Activated T-cell treated with anti-CD3 and anti-CD28 coated beads, Interleukin-2, amount 50 U/mL, for 24 hours (primary cell): ENCODE data around the gene DNAH1.
"Not testable (repeated sequence)": the region's sequence is repeated elsewhere in the genome, so short reads cannot be mapped to it uniquely, and the experiment has no call there.

Experiments used
- DNase-seq: peaks from one replicate; pipeline ENCODE4 v3.0.0-alpha.2; 2020
- H3K27ac Mint-ChIP-seq: 2 replicates; pipeline ENCODE4 v1.8.0; 2020; ENCODE audit warnings: mild to moderate bottlenecking, mixed read lengths
- H3K27me3 Mint-ChIP-seq: 2 replicates; pipeline ENCODE4 v1.8.0; 2020; ENCODE audit warnings: mixed read lengths
- H3K36me3 Mint-ChIP-seq: 2 replicates; pipeline ENCODE4 v1.8.0; 2020; ENCODE audit warnings: low read depth, mixed read lengths
- H3K4me1 Mint-ChIP-seq: 2 replicates; pipeline ENCODE4 v1.8.0; 2020; ENCODE audit warnings: low read depth, mixed read lengths
- H3K4me3 Mint-ChIP-seq: 2 replicates; pipeline ENCODE4 v1.8.0; 2020; ENCODE audit warnings: mild to moderate bottlenecking, moderate library complexity, mixed read lengths
- H3K9me3 Mint-ChIP-seq: 2 replicates; pipeline ENCODE4 v1.8.0; 2020; ENCODE audit warnings: mixed read lengths

DNAH1 gene

DNA sequence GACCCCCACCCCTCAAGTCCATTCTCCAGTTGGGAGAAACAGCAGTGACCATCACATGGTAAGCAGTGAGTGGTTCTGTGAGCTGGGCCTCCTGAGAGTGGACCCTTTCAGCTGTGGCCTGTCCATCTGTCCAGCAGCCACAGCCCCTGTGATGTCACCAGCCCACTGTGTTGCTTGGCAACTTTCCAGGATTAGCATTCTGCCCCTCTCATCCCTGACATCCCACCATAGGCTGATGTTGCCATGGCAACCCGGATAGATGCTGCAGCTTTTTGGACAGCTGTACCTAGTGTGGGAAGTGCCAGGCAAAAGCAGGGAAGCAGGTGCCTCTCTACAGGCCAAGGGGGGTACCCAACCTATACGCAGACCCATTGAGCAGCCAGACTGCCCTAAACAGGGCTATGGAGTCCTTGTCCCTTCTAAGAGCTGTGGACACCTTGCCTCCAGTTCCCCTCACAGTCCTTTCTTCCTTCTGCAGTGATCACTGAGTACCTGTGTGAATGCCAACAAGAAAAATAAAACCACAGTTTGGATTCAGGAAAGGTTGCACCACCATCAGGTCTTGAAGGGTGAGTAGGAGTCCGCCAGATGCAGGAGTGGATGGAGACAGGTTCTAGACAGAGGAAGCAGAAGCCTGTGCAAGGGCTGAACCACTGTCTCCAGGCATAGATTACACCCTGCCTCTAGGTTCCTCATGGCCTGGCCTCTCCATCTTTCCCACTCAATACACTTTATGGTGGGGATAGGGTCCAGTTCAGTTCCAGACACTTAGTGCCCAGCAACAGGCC, at the start of gene DNAH1:
Gene DNAH1, plus strand, starts transcription at position 343 of the 788 bp plus-strand sequence. CDS start 6,124 bp downstream, outside the sequence.
- Mint-ChIP-seq H3K9me3 (no peaks in the 10 kb centered on the region), H3K27me3 (no peaks in the 10 kb centered on the region), H3K4me3 (peak within 1 kb of the TSS; percentile 62), H3K4me1 (peaks cover 34% of the 10 kb centered on the region), H3K36me3 (no peaks in the 10 kb centered on the region), H3K27ac (peak within 1 kb of the TSS; percentile 11)
- no peak for DNase-seq

DNA sequence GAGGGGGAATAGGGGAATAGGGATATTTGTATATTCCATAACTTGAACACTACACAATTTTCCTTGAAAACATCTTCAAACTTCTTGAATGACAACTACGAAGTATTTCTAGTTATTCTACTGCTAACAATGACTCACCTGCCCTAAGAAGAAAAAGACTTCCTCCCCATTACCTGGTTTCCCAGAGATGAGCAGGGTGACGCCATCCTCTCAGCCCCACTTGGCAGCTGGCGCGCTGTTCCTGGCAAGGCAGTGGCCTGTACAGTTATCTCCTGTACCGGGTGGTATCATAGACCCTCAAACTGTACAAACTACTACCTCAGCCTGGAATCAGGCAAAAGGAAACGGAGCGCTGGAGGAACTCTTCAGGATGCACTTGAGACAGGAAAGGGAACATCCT, 48.1 kb upstream of the DNAH1 start:
- H3K36me3 Mint-ChIP-seq: peaks cover 97% of the 10 kb centered on the region
- peak; percentile 67 for DNase-seq
- H3K27me3 Mint-ChIP-seq: no peaks in the 10 kb centered on the region
- peak overlapping the region; percentile 48 for H3K4me3 Mint-ChIP-seq
- H3K9me3 Mint-ChIP-seq: no peaks in the 10 kb centered on the region
- H3K27ac Mint-ChIP-seq: peak overlapping the region; percentile 97
- peaks cover 89% of the 10 kb centered on the region for H3K4me1 Mint-ChIP-seq

DNA sequence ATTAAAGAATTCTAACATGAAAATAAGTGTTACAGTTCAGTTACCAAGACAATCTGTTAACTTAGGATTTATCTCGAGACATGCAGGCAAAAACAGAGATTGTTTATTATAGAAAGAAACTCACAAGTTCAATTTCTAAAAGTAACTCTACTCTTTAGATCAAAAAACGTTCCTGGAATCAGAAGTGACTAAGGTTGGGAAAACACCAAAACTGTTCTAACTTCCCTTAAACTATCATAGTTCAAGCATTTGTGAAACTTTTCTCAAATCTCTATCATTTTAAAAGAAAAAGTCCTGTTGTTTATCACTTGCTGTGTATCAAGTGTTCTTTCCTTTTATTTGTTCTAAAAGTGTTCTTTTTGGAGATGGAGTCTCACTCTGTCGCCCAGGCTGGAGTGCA, 46.3 kb upstream of the DNAH1 start:
- Mint-ChIP-seq H3K4me3 (peak overlapping the region; percentile 74), H3K27ac (peak overlapping the region; percentile 97), H3K9me3 (no peaks in the 10 kb centered on the region), H3K27me3 (no peaks in the 10 kb centered on the region), H3K36me3 (peaks cover 97% of the 10 kb centered on the region), H3K4me1 (peaks cover 90% of the 10 kb centered on the region)
- DNase-seq: no peak

DNA sequence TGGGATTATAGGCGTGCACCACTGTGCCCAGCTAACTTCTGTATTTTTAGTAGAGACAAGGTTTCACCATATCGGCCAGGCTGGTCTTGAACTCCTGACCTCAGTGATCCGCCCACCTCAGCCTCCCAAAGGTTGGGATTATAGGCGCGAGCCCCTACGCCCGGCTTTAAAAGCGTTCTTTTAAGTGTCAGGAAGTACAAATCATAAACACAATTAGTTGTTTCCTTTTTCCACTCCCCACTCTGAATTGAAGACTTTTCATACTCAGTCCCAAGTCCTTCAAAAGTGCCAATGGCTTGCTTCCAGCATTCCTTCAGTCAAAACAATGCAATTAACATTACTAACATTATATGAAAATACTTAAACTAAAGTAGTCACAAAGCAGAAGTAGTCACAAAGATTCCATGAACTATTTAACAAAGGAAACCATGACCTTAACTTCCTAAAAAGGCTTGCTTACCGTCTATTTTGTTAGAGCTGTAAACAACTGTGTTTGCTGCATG, 45.8 kb upstream of the DNAH1 start:
- Mint-ChIP-seq H3K27ac (peak overlapping the region; percentile 97), H3K4me3 (peak overlapping the region; percentile 74), H3K27me3 (no peaks in the 10 kb centered on the region), H3K36me3 (peaks cover 97% of the 10 kb centered on the region), H3K4me1 (peaks cover 89% of the 10 kb centered on the region), H3K9me3 (no peaks in the 10 kb centered on the region)
- DNase-seq: no peak

DNA sequence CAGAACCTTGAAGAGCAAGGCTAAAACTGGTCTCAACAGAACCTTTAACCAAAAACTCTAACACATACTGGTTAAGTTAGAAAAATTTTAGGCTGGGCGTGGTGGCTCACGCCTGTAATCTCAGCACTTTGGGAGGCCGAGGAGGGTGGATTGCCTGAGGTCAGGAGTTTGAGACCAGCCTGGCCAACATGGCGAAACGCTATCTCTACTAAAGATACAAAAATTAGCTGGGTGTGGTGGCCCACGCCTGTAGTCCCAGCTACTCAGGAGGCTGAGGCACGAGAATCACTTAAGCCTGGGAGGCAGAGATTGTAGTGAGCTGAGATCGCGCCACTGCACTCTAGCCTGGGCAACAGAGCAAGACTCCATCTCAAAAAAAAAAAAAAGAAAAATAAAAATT, 43.9 kb upstream of the DNAH1 start:
- peaks cover 99% of the 10 kb centered on the region for H3K36me3 Mint-ChIP-seq
- DNase-seq: peak; percentile 26
- peak overlapping the region; percentile 97 for H3K27ac Mint-ChIP-seq
- H3K9me3 Mint-ChIP-seq, H3K27me3 Mint-ChIP-seq: not testable (repeated sequence)
- H3K4me3 Mint-ChIP-seq: peak overlapping the region; percentile 74
- H3K4me1 Mint-ChIP-seq: peaks cover 81% of the 10 kb centered on the region

DNA sequence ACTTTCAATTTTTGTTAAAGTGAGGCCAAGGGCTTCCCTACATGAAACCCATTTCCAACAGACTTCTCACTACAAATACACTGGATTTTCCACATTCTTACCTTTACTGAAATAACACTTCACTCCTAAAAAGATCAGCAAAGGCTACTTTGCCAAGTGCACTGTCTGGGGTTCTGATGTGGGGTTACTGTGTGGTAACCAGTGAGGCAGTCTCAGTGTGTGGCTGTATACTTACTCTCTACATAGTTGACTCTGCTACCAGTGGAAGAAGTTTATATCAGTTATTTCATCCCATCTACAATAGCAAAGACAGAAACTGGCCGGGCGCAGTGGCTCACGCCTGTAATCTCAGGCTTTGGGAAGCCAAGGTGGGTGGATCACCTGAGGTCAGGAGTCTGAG, 43.3 kb upstream of the DNAH1 start:
- no peaks in the 10 kb centered on the region for H3K9me3 Mint-ChIP-seq
- H3K27ac Mint-ChIP-seq: peak overlapping the region; percentile 97
- peak; percentile 35 for DNase-seq
- H3K27me3 Mint-ChIP-seq: no peaks in the 10 kb centered on the region
- peak overlapping the region; percentile 89 for H3K4me3 Mint-ChIP-seq
- peaks cover 98% of the 10 kb centered on the region for H3K36me3 Mint-ChIP-seq
- H3K4me1 Mint-ChIP-seq: peaks cover 74% of the 10 kb centered on the region

DNA sequence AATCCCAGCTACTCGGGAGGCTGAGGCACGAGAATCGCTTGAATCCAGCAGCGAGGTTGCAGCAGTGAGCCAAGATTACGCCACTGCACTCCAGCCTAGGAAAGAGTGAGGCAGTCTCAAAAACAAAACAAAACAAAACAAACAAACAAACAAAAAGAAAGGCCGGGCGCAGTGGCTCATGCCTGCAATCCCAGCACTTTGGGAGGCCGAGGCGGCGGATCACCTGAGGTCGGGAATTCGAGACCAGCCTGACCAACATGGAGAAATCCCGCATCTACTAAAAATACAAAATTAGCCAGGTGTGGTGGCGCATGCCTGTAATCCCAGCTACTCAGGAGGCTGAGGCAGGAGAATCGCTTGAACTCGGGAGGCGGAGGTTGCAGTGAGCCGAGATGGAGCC, 41.3 kb upstream of the DNAH1 start:
- H3K9me3 Mint-ChIP-seq, H3K27me3 Mint-ChIP-seq: not testable (repeated sequence)
- H3K27ac Mint-ChIP-seq: peak overlapping the region; percentile 97
- peak; percentile 27 for DNase-seq
- peaks cover 96% of the 10 kb centered on the region for H3K36me3 Mint-ChIP-seq
- peak overlapping the region; percentile 89 for H3K4me3 Mint-ChIP-seq
- peaks cover 67% of the 10 kb centered on the region for H3K4me1 Mint-ChIP-seq

DNA sequence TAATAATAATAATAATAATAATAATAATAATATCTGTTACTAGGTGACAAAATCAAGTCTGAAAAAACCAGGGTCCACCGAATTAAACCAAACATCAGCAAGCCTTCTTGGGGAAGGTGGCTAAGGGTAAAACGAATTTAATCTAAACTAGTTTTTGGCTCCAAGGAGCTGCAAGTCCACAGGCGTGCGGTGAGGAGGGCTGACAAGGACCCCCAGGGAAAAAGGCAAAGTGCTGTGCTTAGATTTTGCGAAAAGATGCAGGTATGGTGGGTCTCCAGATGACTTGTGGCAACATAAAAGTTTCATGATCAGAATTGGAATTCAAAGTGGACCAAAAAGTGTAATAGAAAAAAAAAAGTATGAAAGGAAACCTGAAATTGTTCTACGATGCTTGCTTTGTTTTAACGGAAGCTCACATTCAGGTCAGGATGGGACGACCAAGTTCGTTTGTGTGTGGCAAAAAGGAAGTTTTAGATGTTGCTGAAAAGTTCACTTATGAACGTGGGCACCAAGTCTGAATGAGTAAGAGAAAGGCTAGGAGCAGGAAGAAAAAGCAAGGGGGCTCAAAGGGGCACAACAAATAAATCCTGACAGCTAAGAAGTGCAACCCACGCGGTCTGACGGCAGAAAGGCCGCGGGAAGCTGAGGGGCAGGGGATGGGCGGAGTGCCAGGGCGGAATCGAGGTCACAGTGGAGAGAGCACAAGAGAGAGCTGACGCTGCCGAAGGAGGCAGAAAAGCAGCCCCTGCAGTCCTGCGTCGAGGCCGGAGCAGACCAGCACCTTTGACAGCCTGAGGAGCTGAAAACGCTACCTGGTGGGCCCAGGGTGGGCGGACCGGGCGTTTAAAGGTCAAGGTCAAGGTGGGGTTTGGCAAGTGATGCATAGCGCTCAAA, 38.8 kb upstream of the DNAH1 start:
- Mint-ChIP-seq H3K36me3 (peaks cover 93% of the 10 kb centered on the region), H3K4me3 (peak overlapping the region; percentile 89), H3K27ac (peak overlapping the region; percentile 97), H3K4me1 (peaks cover 65% of the 10 kb centered on the region), H3K9me3 (no peaks in the 10 kb centered on the region), H3K27me3 (no peaks in the 10 kb centered on the region)
- peak; percentile 85 for DNase-seq

DNA sequence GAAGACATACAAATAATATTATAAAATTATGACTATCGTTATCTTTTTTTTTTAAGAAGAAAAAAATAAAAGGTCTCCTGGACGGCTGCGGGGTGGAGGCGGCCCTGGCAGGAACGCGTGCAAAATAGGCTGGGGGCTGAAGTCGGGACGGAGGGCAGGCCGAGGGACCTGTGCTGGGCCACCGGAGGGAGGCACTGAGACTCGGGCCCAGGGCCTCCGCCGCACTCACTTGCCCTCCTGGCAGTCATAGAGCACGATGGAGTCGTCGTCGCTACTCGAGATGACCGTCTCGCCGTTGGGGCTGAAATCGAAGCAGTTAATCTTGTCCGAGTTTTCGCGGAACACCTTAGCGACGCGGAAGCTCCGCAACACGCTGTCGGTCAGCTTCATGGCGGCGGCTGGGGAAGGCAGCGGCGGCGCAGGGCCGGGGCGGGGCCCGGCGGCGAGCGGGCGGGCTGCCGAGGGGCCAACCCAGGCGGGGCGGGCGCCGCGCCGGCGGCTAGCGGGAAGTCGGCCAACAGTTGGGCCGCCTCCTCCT, 38.1 kb upstream of the DNAH1 start:
- DNase-seq: no peak
- H3K9me3 Mint-ChIP-seq: no peaks in the 10 kb centered on the region
- no peaks in the 10 kb centered on the region for H3K27me3 Mint-ChIP-seq
- peak overlapping the region; percentile 89 for H3K4me3 Mint-ChIP-seq
- H3K4me1 Mint-ChIP-seq: peaks cover 64% of the 10 kb centered on the region
- H3K36me3 Mint-ChIP-seq: peaks cover 89% of the 10 kb centered on the region
- peak overlapping the region; percentile 97 for H3K27ac Mint-ChIP-seq

DNA sequence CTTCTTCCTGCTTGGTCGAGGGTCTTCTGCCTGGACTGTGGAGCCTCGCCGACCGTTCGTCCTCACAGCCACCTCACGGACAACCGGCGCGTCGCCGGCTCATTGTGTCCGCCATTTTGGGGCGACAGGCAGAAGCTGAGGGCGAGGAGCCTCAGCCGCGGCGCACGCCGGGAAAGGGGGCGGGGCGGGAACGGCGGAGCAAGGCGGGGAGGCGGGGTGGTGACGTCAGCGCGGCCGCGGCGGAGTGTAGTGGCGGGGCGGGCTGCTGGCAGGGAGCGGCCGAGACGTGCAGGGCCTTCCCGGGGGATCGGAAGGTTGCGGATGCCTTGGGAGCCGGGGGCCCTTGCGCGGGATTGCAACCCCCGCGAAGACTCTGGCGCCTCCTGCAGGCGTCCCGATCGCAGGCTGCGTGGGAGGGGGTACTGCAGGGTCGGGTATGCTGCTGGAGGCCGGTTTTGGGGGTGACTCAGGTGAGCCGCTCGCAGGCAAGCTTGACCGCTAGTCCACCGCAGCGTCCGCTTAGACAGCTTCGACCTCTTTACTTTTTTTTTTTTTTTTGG, 37.5 kb upstream of the DNAH1 start, which contains the start of gene WDR82:
Gene WDR82, minus strand, starts transcription at position 140 of the 560 bp plus-strand sequence. CDS start 288 bp downstream, outside the sequence.
- peak; percentile 99 for DNase-seq
- H3K27ac Mint-ChIP-seq: peak within 1 kb of the TSS; percentile 97
- peaks cover 89% of the 10 kb centered on the region for H3K36me3 Mint-ChIP-seq
- peaks cover 64% of the 10 kb centered on the region for H3K4me1 Mint-ChIP-seq
- no peaks in the 10 kb centered on the region for H3K27me3 Mint-ChIP-seq
- no peaks in the 10 kb centered on the region for H3K9me3 Mint-ChIP-seq
- H3K4me3 Mint-ChIP-seq: peak within 1 kb of the TSS; percentile 89

DNA sequence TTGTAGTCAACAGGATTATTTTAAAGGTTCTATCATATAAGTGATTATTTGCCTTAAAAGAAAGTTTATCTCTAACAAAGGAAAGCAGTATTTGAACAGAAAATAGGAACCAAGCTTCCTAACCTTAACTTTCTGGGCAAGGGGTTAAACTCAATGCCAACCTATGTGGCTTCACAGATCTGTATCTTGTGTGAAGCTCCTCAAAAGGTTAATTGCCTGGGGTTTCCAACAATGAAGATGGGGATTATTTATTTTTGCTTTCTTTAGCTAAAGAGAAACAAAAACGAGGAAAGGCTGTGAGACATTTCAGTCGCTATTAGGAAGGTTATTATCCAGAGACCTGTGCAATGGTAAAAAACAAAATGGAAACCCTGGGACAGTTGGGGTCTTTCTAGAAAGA, 36.5 kb upstream of the DNAH1 start:
- H3K27ac Mint-ChIP-seq: peak overlapping the region; percentile 97
- no peak for DNase-seq
- H3K9me3 Mint-ChIP-seq: no peaks in the 10 kb centered on the region
- peaks cover 61% of the 10 kb centered on the region for H3K4me1 Mint-ChIP-seq
- H3K4me3 Mint-ChIP-seq: peak overlapping the region; percentile 89
- H3K36me3 Mint-ChIP-seq: peaks cover 85% of the 10 kb centered on the region
- no peaks in the 10 kb centered on the region for H3K27me3 Mint-ChIP-seq

DNA sequence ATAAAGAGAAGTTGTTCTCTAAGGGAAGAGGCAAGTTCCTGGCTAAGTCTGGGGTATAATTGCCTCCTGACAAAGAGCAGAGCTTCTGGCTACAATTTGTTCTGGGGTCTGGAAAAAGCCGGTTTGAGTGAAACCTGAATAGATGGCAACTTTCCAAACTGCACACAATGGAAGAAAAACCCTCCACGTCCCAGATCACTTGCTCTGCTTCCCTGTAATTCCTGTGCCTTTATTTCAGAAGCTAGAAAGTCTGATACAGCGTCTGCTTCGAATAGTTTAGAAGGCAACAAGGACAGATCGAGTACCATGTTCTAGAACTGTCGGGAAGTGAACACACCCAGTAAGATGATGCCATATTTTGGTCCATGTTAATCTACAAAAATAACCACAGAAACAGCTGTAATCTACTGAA, 36.1 kb upstream of the DNAH1 start:
- peak overlapping the region; percentile 89 for H3K4me3 Mint-ChIP-seq
- peaks cover 81% of the 10 kb centered on the region for H3K36me3 Mint-ChIP-seq
- no peak for DNase-seq
- no peaks in the 10 kb centered on the region for H3K9me3 Mint-ChIP-seq
- H3K4me1 Mint-ChIP-seq: peaks cover 61% of the 10 kb centered on the region
- no peaks in the 10 kb centered on the region for H3K27me3 Mint-ChIP-seq
- H3K27ac Mint-ChIP-seq: peak overlapping the region; percentile 97

DNA sequence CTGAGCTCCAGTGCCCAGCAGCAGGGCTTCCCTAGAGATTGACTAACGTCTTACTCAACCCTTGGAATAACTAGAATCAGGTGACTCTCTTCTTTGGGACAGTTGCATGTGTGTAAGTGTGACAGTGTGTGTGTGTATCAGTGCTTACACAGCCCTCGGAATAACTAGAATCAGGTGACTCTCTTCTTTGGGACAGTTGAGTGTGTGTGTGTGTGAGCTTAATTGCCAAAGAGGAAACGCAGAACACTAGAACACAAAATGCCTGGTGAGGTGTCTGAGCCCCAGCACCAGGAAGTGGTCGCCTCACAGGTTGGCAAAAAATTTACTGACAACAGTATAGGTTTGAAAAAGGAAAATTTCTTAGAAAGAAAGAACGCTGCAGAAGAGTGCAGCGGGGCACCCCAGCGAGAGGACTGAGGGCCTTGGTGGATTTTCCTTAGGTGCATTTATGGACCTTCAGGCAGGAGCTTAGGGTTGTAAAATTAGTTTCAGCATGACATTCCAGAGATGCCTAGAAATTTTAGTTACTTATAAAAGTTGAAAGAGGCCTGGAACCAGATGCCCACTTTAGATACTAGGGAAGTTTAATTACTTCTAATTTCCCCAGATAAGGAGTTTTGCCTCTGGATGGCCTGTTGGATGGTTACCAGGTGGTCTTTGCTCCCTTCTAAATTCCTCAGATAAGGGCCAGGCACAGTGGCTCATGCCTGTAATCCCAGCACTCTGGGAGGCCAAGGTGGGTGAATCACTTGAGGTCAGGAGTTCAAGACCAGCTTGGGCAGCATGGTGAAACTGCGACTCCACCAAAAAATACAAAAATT, 33.9 kb upstream of the DNAH1 start:
- DNase-seq: peak; percentile 37
- Mint-ChIP-seq H3K27me3 (no peaks in the 10 kb centered on the region), H3K36me3 (peaks cover 68% of the 10 kb centered on the region), H3K4me1 (peaks cover 64% of the 10 kb centered on the region), H3K27ac (peak overlapping the region; percentile 89), H3K9me3 (no peaks in the 10 kb centered on the region), H3K4me3 (peak overlapping the region; percentile 3)
